Endothelial cell of umbilical vein (primary cell): ENCODE results near the gene SEC14L6. TPM values are rescaled to one million over a fixed set of nuclear protein-coding genes. Genes with fewer than 3 reads are reported as not detected.

ENCODE experiments used
- BruUV-seq: library from RNA; stranded (reverse); fragments of 400-500 nt; replicated peaks from 2 replicates; lab custom pipeline; 2021; lab: Mats Ljungman, UMichigan
- CTCF ChIA-PET: fragments of 300-600, 350-600 bp; sonication (Branson Sonifier 250); formaldehyde crosslinking; loops from one replicate; lab custom pipeline; 2021; ENCODE audit warnings: antibody characterized with exemption, inconsistent platforms; lab: Charles Lee
- POLR2A ChIA-PET: fragments of 300-600, 350-600 bp; sonication (Branson Sonifier 250); formaldehyde crosslinking; loops from one replicate; lab custom pipeline; 2021; ENCODE audit warnings: antibody characterized with exemption, inconsistent platforms; lab: Charles Lee
- DNase-seq: peaks from one replicate; pipeline ENCODE4 v3.0.0-alpha.2; 2011; ENCODE audit warnings: low read depth, low spot score
- FAIRE-seq: peaks from 2 replicates; lab custom pipeline; 2011; peaks lifted over from hg19 to GRCh38; lab: Jason Lieb, UNC
- H2AFZ ChIP-seq: 2 replicates; pipeline ENCODE4 v1.6.0; 2012; ENCODE audit warnings: low read depth, low read length, control low read depth, inconsistent platforms
- H3K27ac ChIP-seq: 2 replicates; pipeline ENCODE4 v1.5.1; 2011; ENCODE audit warnings: low read depth, mild to moderate bottlenecking, control low read depth, low read length, moderate library complexity; ENCODE audit not compliant: insufficient read depth
- H3K27me3 ChIP-seq, 2 experiments: 2 replicates each; pipeline versions ENCODE4 v1.6.0 to v1.6.1; 2011; ENCODE audit warnings: low read length in 2 of 2, mixed read lengths in 1 of 2; ENCODE audit not compliant: control insufficient read depth in 2 of 2, insufficient read depth in 2 of 2
- H3K36me3 ChIP-seq, 2 experiments: 2 replicates in 1 of 2; 3 replicates in 1 of 2; pipeline ENCODE4 v1.5.1; 2011; ENCODE audit warnings: low read length in 2 of 2, mild to moderate bottlenecking in 1 of 2, moderate library complexity in 1 of 2; ENCODE audit not compliant: control insufficient read depth in 2 of 2, insufficient read depth in 2 of 2; ENCODE audit errors: extremely low read depth in 1 of 2
- H3K4me1 ChIP-seq: 3 replicates; pipeline ENCODE4 v1.5.1; 2011; ENCODE audit warnings: mild to moderate bottlenecking, low read length; ENCODE audit not compliant: control insufficient read depth, insufficient read depth; ENCODE audit errors: extremely low read depth
- H3K4me2 ChIP-seq: 2 replicates; pipeline ENCODE4 v1.6.1; 2011; ENCODE audit warnings: low read length, control low read depth, mixed read lengths; ENCODE audit not compliant: insufficient read depth
- H3K4me3 ChIP-seq, 3 experiments: fragments of 200-600 bp in 1 of 3; sonication (generic), shearing (Covaris generic) in 1 of 3; replicated peaks in 1 of 3; 2 replicates each; pipeline ENCODE4 v1.5.1; 2011 to 2016; ENCODE audit warnings: control low read depth in 3 of 3, low read length in 3 of 3, mild to moderate bottlenecking in 2 of 3, inconsistent platforms in 1 of 3, low read depth in 1 of 3, moderate library complexity in 1 of 3; ENCODE audit not compliant: insufficient read depth in 1 of 3
- H3K79me2 ChIP-seq: 2 replicates; pipeline ENCODE4 v1.6.0; 2012; ENCODE audit warnings: low read length, inconsistent platforms; ENCODE audit not compliant: control insufficient read depth, insufficient read depth
- H3K9ac ChIP-seq: replicated peaks from 2 replicates; pipeline ENCODE3; 2011; ENCODE audit warnings: low read length, control low read depth; ENCODE audit not compliant: insufficient read depth; ENCODE audit errors: extremely low read depth
- H3K9me1 ChIP-seq: replicated peaks from 3 replicates; pipeline ENCODE4 v1.6.0; 2011; ENCODE audit warnings: mild to moderate bottlenecking, low read length; ENCODE audit not compliant: control insufficient read depth, insufficient read depth; ENCODE audit errors: extremely low read depth
- H3K9me3 ChIP-seq: replicated peaks from 2 replicates; pipeline ENCODE4 v1.5.1; 2012; ENCODE audit warnings: low read length, inconsistent platforms; ENCODE audit not compliant: control insufficient read depth, insufficient read depth
- H4K20me1 ChIP-seq: replicated peaks from 2 replicates; pipeline ENCODE3; 2011; ENCODE audit warnings: mild to moderate bottlenecking, low read length; ENCODE audit not compliant: control insufficient read depth, insufficient read depth; ENCODE audit errors: extremely low read depth
- CTCF ChIP-seq, 2 donors: IDR thresholded peaks; 1 replicate in 1 of 2; 2 replicates in 1 of 2; pipeline ENCODE4 v1.5.1; 2011; ENCODE audit warnings: low read length in 2 of 2, mild to moderate bottlenecking in 2 of 2, moderate library complexity in 2 of 2, control low read depth in 1 of 2, inconsistent platforms in 1 of 2, low read depth in 1 of 2; ENCODE audit not compliant: insufficient read depth in 1 of 2; ENCODE audit errors: extremely low read depth in 1 of 2
- EZH2 ChIP-seq: IDR thresholded peaks from 2 replicates; pipeline ENCODE4 v1.6.1; 2012; ENCODE audit warnings: borderline replicate concordance, low read depth, mild to moderate bottlenecking, moderate library complexity, low read length, inconsistent platforms; ENCODE audit not compliant: severe bottlenecking
- FOS ChIP-seq: IDR thresholded peaks from 2 replicates; pipeline ENCODE4 v1.6.1; 2011; ENCODE audit warnings: mild to moderate bottlenecking, low read length, moderate library complexity, borderline replicate concordance; ENCODE audit not compliant: insufficient read depth
- JUN ChIP-seq: IDR thresholded peaks from 2 replicates; pipeline ENCODE4 v1.6.1; 2011; ENCODE audit warnings: borderline replicate concordance, low read depth; ENCODE audit not compliant: insufficient read length, insufficient read depth
- MYC ChIP-seq: IDR thresholded peaks from one replicate; pipeline ENCODE4 v1.6.1; 2011; ENCODE audit warnings: mild to moderate bottlenecking, low read depth, low read length
- POLR2A ChIP-seq: IDR thresholded peaks from 2 replicates; pipeline ENCODE4 v1.6.1; 2012; ENCODE audit warnings: low read depth, mild to moderate bottlenecking, control low read depth, low read length
- POLR2AphosphoS5 ChIP-seq: IDR thresholded peaks from 2 replicates; pipeline ENCODE4 v1.6.1; 2012; ENCODE audit warnings: low read depth, mild to moderate bottlenecking, control low read depth, low read length, moderate library complexity; ENCODE audit not compliant: insufficient read depth
- dilution Hi-C: fragments of 300-500 bp; cut with MboI; formaldehyde crosslinking; loops from one replicate; pipeline ENCODE4 v1.15.0; 2019; ENCODE audit warnings: low sequenced_read_pairs; ENCODE audit not compliant: extremely low pct_ligation_motif_present
- intact Hi-C: fragments of 100-400 bp; cut with micrococcal nuclease; formaldehyde crosslinking; loops from one replicate; pipeline ENCODE4 v1.10.0; 2022
- polyA plus RNA-seq, 4 experiments: library from polyadenylated mRNA; depleted of rRNA in 3 of 4; stranded (reverse) in 3 of 4; unstranded in 1 of 4; fragments of >200 nt; gene quantifications; 2 replicates each; pipeline versions ENCODE4 v1.2.1 to v1.2.3, GENCODE V29; 2011 to 2012; ENCODE audit warnings: missing spikeins in 1 of 4
- total RNA-seq: library from RNA; stranded (reverse); gene quantifications from 2 replicates; pipeline ENCODE4 v1.2.3, GENCODE V29; 2021

The SEC14L6 gene
- total and polyA plus RNA-seq, 2 donors (not counting 3 experiments of a cell fraction or from before 2014, with no cell fraction given) = 0.04 to 0.15 TPM

DNA sequence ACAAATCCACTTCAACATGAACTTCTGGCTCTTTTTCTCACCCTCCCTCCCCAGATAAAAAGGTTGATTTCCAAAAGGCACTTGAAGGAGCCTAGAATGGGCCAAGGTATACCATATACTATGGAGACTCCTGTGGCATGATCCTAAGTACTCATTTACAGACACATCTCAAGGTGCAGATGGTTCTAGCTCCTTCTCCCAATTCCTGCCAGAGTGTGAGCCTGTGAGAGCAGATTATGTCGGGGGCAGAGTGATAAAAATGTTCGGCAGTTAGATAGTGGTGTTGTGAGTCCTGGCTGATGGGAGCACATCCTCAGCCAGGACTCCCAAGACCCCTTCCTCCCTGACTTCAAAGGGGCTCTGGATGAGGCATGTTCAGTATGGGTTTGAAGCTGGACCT lies 66.6 kb downstream of the SEC14L6 start:
- POLR2A ChIA-PET = no interaction called here
- dilution Hi-C loops = no loop called here

More for the DNA sequence above, 66.6 kb downstream of the SEC14L6 start:
- Histone ChIP-seq H2AFZ (no peak overlapping the region), H3K9me3 (no peaks in the 10 kb centered on the region), H3K4me1 (no peaks in the 10 kb centered on the region), H3K9ac (no peak overlapping the region), H3K79me2 (no peaks in the 10 kb centered on the region), H3K4me3 (no peak overlapping the region), H3K9me1 (no peaks in the 10 kb centered on the region), H3K27me3 (peaks cover 0 to 2% of the 10 kb centered on the region in 2 experiments), H3K4me2 (no peak overlapping the region), H3K36me3 (no peaks in the 10 kb centered on the region), H3K27ac (no peak overlapping the region), H4K20me1 (no peaks in the 10 kb centered on the region)
- DNase-seq = no peak
- CTCF ChIA-PET = interaction anchor here (1.1 kb wide), 2 partner anchors 83 to 92 kb away, joined by 3 read pairs; partner anchors contain the start of genes RNF215 and SEC14L2
- intact Hi-C loops = no loop called here
- no peak for FAIRE-seq
- no TSS peak for BruUV-seq
- TF ChIP-seq POLR2A (no peak), FOS (no peak), CTCF (IDR thresholded peaks at IDR 0.05; ENCODE audit: extremely low read depth in 1 of 2, insufficient read depth in 1 of 2, low read depth in 1 of 2, low read length in 2 of 2) (no peak), EZH2 (no peak), POLR2AphosphoS5 (no peak), MYC (no peak), JUN (no peak)
